Coronary artery (tissue), 2 donors: Measurements from ENCODE around the gene IL20RB.

Experiments
- DNase-seq: peaks from one replicate; pipeline ENCODE4 v3.0.0-alpha.2; 2017; ENCODE audit warnings: low spot score
- H3K27ac ChIP-seq, 2 donors: fragments of 200-600 bp; sonication (generic); one replicate each; pipeline ENCODE4 v1.5.1; 2016 to 2019
- H3K4me3 ChIP-seq: fragments of 200-600 bp; sonication (generic); 2 replicates; pipeline ENCODE4 v1.5.1; 2016; ENCODE audit warnings: mild to moderate bottlenecking, moderate library complexity
- TF ChIP-seq, protein P1 (sequence below): fragments of 200-600 bp; sonication (generic); IDR thresholded peaks from one replicate; pipeline ENCODE4 v1.5.1; 2019; ENCODE audit warnings: antibody characterized with exemption

IL20RB gene

DNA sequence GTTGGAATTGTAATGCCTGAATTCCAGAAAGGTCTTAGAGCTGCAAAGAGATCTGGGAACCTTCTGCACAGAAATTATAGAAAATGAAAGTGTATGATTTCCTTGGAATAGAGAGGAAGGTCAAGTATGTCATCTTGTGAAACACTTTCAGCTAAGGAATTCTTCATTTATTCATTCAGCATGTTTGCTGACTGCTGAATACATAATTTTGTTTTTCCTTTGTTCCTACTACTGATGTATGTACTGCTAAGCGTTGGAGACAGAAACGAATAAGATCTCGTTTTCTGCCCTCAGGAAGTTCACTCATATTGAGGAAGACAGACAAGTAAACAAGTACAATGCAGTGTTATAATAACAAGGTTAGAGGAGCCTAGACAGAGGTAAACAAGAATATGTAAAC is 14.3 kb upstream of the IL20RB start:
- TF ChIP-seq, protein P1, sequence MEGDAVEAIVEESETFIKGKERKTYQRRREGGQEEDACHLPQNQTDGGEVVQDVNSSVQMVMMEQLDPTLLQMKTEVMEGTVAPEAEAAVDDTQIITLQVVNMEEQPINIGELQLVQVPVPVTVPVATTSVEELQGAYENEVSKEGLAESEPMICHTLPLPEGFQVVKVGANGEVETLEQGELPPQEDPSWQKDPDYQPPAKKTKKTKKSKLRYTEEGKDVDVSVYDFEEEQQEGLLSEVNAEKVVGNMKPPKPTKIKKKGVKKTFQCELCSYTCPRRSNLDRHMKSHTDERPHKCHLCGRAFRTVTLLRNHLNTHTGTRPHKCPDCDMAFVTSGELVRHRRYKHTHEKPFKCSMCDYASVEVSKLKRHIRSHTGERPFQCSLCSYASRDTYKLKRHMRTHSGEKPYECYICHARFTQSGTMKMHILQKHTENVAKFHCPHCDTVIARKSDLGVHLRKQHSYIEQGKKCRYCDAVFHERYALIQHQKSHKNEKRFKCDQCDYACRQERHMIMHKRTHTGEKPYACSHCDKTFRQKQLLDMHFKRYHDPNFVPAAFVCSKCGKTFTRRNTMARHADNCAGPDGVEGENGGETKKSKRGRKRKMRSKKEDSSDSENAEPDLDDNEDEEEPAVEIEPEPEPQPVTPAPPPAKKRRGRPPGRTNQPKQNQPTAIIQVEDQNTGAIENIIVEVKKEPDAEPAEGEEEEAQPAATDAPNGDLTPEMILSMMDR, result no peak
- H3K4me3 ChIP-seq, result no peak overlapping the region
- DNase-seq, result no peak
- H3K27ac ChIP-seq, result peak overlapping the region in 1 of 2 donors; percentile 18

- no peak overlapping the region for H3K27ac ChIP-seq
- no peak overlapping the region for H3K4me3 ChIP-seq
- TF ChIP-seq, protein P1, result no peak
- no peak for DNase-seq
Observed at GRCh38 chr3:136946978-136947377, 10.8 kb upstream of the IL20RB start.

DNA sequence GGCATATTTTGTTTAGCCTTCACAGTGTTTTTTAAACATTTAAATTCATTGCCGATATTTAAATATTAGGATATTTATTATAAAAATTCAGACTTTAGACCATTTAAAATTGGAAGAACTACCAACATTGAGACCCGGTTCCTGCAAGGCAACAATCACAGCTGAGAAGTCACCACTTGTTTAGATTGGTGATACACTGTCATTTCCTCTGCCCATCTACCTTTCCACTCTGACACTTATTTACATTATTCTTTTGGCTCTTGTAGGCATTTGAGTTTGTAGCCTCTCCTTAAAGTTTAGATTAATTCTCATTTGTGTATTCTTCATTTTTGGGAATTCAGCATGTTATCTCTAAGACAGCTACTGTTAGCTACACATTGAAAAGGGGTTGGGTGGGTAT is 10.3 kb upstream of the IL20RB start:
- no peak for DNase-seq
- no peak overlapping the region for H3K4me3 ChIP-seq
- no peak overlapping the region for H3K27ac ChIP-seq
- TF ChIP-seq, protein P1, result no peak

- Histone ChIP-seq H3K27ac (no peak overlapping the region), H3K4me3 (no peak overlapping the region)
- TF ChIP-seq, protein P1, result no peak
- no peak for DNase-seq
Observed at GRCh38 chr3:136949146-136949545, 8.6 kb upstream of the IL20RB start.

DNA sequence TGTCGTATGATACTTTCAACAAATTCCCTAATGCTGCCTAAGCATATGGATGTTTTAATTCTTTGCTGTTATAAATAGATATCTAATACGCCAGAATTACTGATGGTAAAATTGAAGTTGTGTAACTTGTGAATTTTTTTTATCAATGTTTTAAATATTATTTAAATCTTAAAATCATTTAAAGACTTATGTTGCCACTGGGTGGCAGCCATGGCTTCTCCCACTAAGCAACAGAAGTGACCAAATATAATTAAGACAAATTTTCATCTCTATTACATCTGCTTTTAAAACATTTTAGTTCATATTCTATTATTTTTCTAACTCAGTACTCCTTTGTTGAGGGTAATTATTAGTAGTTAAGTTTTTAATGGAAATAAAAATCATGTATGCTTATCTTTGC is 8.1 kb upstream of the IL20RB start:
- Histone ChIP-seq H3K4me3 (no peak overlapping the region), H3K27ac (no peak overlapping the region)
- TF ChIP-seq, protein P1, result no peak
- no peak for DNase-seq

DNA sequence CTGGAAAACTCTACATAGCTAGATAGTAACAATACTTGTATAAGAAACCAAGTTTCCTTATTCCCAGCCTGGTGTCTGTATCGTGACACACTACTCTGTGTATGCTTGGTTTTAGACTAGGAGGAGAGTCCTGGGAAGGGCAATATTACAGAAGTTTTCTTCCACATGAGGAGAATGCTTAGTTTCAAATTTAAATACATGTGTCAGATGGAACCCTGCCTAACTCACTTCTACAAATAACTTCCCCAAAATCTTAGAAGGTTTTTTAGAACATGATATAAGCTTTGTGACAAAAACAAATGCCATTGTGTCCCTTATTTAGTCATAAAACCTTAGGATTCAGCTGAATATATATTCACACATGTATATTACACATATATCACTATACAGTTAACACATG is 7.2 kb upstream of the IL20RB start:
- no peak overlapping the region for H3K4me3 ChIP-seq
- no peak overlapping the region for H3K27ac ChIP-seq
- no peak for DNase-seq

GRCh38 chr3:136952292-136952691 is 5.5 kb upstream of the IL20RB start:
- H3K4me3 ChIP-seq, result no peak overlapping the region
- TF ChIP-seq, protein P1, result no peak
- no peak for DNase-seq
- H3K27ac ChIP-seq, result no peak overlapping the region

More for the DNA sequence above, 7.2 kb upstream of the IL20RB start:
- TF ChIP-seq, protein P1, result no peak
